ENCODE measurements around the gene ZFP1. TPM values are rescaled to one million over a fixed set of nuclear protein-coding genes. Genes with fewer than 3 reads are reported as not detected.

The ZFP1 gene
- polyA plus RNA-seq, 1 of the 3 experiments (the other 2 are of a cell fraction) = 3.0 TPM

DNA sequence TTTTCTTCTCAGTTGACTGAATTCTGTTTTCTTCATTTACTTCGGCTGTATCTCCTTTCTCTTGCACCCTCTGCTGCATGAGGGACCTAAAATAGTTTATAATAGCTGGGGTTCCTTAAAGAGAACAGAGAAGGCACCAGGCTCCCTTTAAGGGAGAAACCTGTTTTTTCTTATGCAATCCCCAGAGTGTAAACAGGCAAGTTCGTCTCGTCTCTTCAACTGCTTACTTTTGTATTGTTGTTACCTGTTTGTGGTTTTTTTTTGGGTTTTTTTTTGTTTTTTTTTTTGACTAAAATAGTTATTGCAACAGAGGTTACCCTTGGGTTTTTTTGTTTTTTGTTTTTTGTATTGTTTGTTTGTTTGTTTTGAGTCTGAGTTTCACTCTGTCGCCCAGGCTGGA, 28.1 kb upstream of the ZFP1 start:
- Histone ChIP-seq H3K27me3 (ENCODE audit: insufficient read depth) (no peaks in the 10 kb centered on the region), H3F3A (replicated peaks; ENCODE audit: insufficient read depth) (no peaks in the 10 kb centered on the region), H3K79me2 (ENCODE audit: insufficient read depth) (no peaks in the 10 kb centered on the region), H3K9me3 (0 out of 2 replicates have a peak, but pooled peaks cover 8% of the 10 kb centered on the region), H3K36me3 (replicated peaks in 1 of 2; ENCODE audit: control insufficient read depth in 1 of 2, insufficient read depth in 2 of 2, low read length in 1 of 2) (no peaks in the 10 kb centered on the region), H3K27ac (ENCODE audit: low read depth in 2 of 2, low read length in 1 of 2) (no peak overlapping the region), H4K20me1 (ENCODE audit: insufficient read depth) (no peaks in the 10 kb centered on the region), H2AFZ (ENCODE audit: low read depth) (no peak overlapping the region), H3K4me3 (ENCODE audit: low read depth in 2 of 2, low read length in 1 of 2) (no peak overlapping the region), H3K9ac (no peak overlapping the region), H3K4me2 (no peak overlapping the region), H3K9me2 (no peaks in the 10 kb centered on the region), H3K4me1 (ENCODE audit: control insufficient read depth in 1 of 2, insufficient read depth in 2 of 2, low read depth in 1 of 2, low read length in 1 of 2) (peaks cover 0 to 5% of the 10 kb centered on the region in 2 experiments; a peak in 1 of 4 replicates)
- no peak for TF ChIP-seq POLR2AphosphoS5 (IDR thresholded peaks at IDR 0.05; ENCODE audit: low read depth, low read length)
- no peak for TF ChIP-seq MXI1 (IDR thresholded peaks at IDR 0.05; ENCODE audit: low read depth, low read length)
- TF ChIP-seq, protein P1, sequence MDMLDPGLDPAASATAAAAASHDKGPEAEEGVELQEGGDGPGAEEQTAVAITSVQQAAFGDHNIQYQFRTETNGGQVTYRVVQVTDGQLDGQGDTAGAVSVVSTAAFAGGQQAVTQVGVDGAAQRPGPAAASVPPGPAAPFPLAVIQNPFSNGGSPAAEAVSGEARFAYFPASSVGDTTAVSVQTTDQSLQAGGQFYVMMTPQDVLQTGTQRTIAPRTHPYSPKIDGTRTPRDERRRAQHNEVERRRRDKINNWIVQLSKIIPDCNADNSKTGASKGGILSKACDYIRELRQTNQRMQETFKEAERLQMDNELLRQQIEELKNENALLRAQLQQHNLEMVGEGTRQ (IDR thresholded peaks at IDR 0.05; ENCODE audit: borderline replicate concordance, low read depth, low read length) = no peak
- TF ChIP-seq, protein P2, sequence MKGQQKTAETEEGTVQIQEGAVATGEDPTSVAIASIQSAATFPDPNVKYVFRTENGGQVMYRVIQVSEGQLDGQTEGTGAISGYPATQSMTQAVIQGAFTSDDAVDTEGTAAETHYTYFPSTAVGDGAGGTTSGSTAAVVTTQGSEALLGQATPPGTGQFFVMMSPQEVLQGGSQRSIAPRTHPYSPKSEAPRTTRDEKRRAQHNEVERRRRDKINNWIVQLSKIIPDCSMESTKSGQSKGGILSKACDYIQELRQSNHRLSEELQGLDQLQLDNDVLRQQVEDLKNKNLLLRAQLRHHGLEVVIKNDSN (IDR thresholded peaks at IDR 0.05; ENCODE audit: borderline replicate concordance, low read depth) = no peak
- no peak for TF ChIP-seq CHD2 (IDR thresholded peaks at IDR 0.05; ENCODE audit: low read length, partially characterized antibody)
- TF ChIP-seq EP300 (IDR thresholded peaks at IDR 0.05; ENCODE audit: borderline replicate concordance in 1 of 2, low read depth in 1 of 2, low read length in 1 of 2) = no peak
- TF ChIP-seq YY1 (IDR thresholded peaks at IDR 0.05; ENCODE audit: low read depth) = no peak
- no peak for TF ChIP-seq TEAD4 (IDR thresholded peaks at IDR 0.05; ENCODE audit: borderline replicate concordance, insufficient read depth)
- no peak for TF ChIP-seq ELF1 (IDR thresholded peaks at IDR 0.05)
- TF ChIP-seq, protein P3, sequence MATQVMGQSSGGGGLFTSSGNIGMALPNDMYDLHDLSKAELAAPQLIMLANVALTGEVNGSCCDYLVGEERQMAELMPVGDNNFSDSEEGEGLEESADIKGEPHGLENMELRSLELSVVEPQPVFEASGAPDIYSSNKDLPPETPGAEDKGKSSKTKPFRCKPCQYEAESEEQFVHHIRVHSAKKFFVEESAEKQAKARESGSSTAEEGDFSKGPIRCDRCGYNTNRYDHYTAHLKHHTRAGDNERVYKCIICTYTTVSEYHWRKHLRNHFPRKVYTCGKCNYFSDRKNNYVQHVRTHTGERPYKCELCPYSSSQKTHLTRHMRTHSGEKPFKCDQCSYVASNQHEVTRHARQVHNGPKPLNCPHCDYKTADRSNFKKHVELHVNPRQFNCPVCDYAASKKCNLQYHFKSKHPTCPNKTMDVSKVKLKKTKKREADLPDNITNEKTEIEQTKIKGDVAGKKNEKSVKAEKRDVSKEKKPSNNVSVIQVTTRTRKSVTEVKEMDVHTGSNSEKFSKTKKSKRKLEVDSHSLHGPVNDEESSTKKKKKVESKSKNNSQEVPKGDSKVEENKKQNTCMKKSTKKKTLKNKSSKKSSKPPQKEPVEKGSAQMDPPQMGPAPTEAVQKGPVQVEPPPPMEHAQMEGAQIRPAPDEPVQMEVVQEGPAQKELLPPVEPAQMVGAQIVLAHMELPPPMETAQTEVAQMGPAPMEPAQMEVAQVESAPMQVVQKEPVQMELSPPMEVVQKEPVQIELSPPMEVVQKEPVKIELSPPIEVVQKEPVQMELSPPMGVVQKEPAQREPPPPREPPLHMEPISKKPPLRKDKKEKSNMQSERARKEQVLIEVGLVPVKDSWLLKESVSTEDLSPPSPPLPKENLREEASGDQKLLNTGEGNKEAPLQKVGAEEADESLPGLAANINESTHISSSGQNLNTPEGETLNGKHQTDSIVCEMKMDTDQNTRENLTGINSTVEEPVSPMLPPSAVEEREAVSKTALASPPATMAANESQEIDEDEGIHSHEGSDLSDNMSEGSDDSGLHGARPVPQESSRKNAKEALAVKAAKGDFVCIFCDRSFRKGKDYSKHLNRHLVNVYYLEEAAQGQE (IDR thresholded peaks at IDR 0.05; ENCODE audit: low read depth, low read length) = no peak
- TF ChIP-seq JUND (IDR thresholded peaks at IDR 0.05) = no peak
- no peak for TF ChIP-seq TCF12 (IDR thresholded peaks at IDR 0.05)
- no peak for TF ChIP-seq RCOR1 (IDR thresholded peaks at IDR 0.05; ENCODE audit: low read length)
- TF ChIP-seq, protein P4, sequence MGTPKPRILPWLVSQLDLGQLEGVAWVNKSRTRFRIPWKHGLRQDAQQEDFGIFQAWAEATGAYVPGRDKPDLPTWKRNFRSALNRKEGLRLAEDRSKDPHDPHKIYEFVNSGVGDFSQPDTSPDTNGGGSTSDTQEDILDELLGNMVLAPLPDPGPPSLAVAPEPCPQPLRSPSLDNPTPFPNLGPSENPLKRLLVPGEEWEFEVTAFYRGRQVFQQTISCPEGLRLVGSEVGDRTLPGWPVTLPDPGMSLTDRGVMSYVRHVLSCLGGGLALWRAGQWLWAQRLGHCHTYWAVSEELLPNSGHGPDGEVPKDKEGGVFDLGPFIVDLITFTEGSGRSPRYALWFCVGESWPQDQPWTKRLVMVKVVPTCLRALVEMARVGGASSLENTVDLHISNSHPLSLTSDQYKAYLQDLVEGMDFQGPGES (IDR thresholded peaks at IDR 0.05; ENCODE audit: low read depth, low read length) = no peak
- TF ChIP-seq, protein P5, sequence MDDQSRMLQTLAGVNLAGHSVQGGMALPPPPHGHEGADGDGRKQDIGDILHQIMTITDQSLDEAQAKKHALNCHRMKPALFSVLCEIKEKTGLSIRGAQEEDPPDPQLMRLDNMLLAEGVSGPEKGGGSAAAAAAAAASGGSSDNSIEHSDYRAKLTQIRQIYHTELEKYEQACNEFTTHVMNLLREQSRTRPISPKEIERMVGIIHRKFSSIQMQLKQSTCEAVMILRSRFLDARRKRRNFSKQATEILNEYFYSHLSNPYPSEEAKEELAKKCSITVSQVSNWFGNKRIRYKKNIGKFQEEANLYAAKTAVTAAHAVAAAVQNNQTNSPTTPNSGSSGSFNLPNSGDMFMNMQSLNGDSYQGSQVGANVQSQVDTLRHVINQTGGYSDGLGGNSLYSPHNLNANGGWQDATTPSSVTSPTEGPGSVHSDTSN (IDR thresholded peaks at IDR 0.05) = no peak
- no peak for TF ChIP-seq SIN3A (IDR thresholded peaks at IDR 0.05; ENCODE audit: borderline replicate concordance, low read depth, low read length)
- no peak for TF ChIP-seq FOXJ3 (CRISPR knock-in tag; IDR thresholded peaks at IDR 0.05)
- TF ChIP-seq RFX5 (IDR thresholded peaks at IDR 0.05; ENCODE audit: low read length) = no peak
- TF ChIP-seq FOSL2 (IDR thresholded peaks at IDR 0.05; ENCODE audit: borderline replicate concordance, low read depth) = no peak
- TF ChIP-seq, protein P6, sequence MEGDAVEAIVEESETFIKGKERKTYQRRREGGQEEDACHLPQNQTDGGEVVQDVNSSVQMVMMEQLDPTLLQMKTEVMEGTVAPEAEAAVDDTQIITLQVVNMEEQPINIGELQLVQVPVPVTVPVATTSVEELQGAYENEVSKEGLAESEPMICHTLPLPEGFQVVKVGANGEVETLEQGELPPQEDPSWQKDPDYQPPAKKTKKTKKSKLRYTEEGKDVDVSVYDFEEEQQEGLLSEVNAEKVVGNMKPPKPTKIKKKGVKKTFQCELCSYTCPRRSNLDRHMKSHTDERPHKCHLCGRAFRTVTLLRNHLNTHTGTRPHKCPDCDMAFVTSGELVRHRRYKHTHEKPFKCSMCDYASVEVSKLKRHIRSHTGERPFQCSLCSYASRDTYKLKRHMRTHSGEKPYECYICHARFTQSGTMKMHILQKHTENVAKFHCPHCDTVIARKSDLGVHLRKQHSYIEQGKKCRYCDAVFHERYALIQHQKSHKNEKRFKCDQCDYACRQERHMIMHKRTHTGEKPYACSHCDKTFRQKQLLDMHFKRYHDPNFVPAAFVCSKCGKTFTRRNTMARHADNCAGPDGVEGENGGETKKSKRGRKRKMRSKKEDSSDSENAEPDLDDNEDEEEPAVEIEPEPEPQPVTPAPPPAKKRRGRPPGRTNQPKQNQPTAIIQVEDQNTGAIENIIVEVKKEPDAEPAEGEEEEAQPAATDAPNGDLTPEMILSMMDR (IDR thresholded peaks at IDR 0.05) = no peak
- ChIA-PET CTCF (interaction anchor here (0.6 to 2.5 kb wide), 6 partner anchors 9 to 258 kb away, joined by 3 to 15 read pairs (median 8); partner anchors contain the start of gene ZNRF1), POLR2A (interaction anchor here (0.7 kb wide), 1 partner anchor 135 kb away, joined by 3 read pairs; the partner anchor contains the start of gene WDR59)
- 78% methylated on average over 4 of the region's 4 CpGs for WGBS (ENCODE audit: low lambda C conversion rate)
- DNase-seq = no peak

Data from SK-N-SH (cell line).